Transverse colon (tissue), 3 donors: ENCODE data around the gene ZCCHC8.

Experiments used
- CTCF ChIP-seq, 5 experiments: fragments of 200-600 bp in 3 of 5; fragments of 450-650 bp in 2 of 5; sonication (generic) in 3 of 5; IDR thresholded peaks; 1 replicate in 2 of 5; 2 replicates in 3 of 5; pipeline ENCODE4 v1.5.1; 2016 to 2017; ENCODE audit warnings: antibody characterized with exemption in 5 of 5, inconsistent platforms in 3 of 5, mild to moderate bottlenecking in 2 of 5, moderate library complexity in 1 of 5
- POLR2A ChIP-seq: fragments of 450-650 bp; IDR thresholded peaks from one replicate; pipeline ENCODE4 v1.6.1; 2016; ENCODE audit warnings: antibody characterized with exemption, mild to moderate bottlenecking, moderate library complexity

- TF ChIP-seq POLR2A (no peak), CTCF (IDR thresholded peaks at IDR 0.05) (no peak)
Measured at GRCh38 chr12:122491991-122492390, 8.7 kb downstream of the ZCCHC8 start.
